ENCODE measurements around the gene TSPAN18.

DNA sequence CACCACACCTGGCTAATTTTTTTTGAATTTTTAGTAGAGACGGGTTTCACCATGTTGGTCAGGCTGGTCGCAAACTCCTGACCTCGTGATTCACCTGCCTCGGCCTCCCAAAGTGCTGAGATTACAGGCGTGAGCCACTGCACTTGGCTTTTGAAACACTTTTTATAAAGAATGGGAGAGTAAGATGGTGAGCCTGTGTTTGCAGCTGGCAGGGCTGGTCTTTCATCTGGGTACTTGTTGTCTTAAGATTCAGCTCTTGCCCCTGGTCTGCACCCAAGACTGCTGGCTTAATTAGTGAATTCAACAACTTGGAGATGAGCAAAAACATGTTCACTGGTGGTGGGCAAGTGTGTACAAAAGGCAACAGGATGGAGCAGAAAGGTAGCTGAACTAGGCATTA, 4.0 kb downstream of the TSPAN18 start:
- no peak for TF ChIP-seq EZH2 (IDR thresholded peaks at IDR 0.05; ENCODE audit: borderline replicate concordance, low read depth, low read length, poor library complexity, severe bottlenecking)
- TF ChIP-seq, protein P1, sequence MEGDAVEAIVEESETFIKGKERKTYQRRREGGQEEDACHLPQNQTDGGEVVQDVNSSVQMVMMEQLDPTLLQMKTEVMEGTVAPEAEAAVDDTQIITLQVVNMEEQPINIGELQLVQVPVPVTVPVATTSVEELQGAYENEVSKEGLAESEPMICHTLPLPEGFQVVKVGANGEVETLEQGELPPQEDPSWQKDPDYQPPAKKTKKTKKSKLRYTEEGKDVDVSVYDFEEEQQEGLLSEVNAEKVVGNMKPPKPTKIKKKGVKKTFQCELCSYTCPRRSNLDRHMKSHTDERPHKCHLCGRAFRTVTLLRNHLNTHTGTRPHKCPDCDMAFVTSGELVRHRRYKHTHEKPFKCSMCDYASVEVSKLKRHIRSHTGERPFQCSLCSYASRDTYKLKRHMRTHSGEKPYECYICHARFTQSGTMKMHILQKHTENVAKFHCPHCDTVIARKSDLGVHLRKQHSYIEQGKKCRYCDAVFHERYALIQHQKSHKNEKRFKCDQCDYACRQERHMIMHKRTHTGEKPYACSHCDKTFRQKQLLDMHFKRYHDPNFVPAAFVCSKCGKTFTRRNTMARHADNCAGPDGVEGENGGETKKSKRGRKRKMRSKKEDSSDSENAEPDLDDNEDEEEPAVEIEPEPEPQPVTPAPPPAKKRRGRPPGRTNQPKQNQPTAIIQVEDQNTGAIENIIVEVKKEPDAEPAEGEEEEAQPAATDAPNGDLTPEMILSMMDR (conservative IDR thresholded peaks at IDR 0.05; ENCODE audit: low read depth, low read length) = no peak

Data from A673 (cell line).